ENCODE measurements around the gene EME1. TPM values are rescaled to one million over a fixed set of nuclear protein-coding genes. Genes with fewer than 3 reads are reported as not detected.

EME1 gene
- total RNA-seq, 2 donors from 2014 or later, result 14.1 to 26.8 TPM

GRCh38 chr17:50344731-50345365 is 28.2 kb upstream of the EME1 start:
- Mint-ChIP-seq H3K4me3 (peak overlapping the region; percentile 94), H3K9me3 (no peaks in the 10 kb centered on the region), H3K36me3 (ENCODE audit: low read depth) (peaks cover 7% of the 10 kb centered on the region), H3K4me1 (peaks cover 28% of the 10 kb centered on the region), H3K27me3 (ENCODE audit: insufficient read depth) (peaks cover 16% of the 10 kb centered on the region), H3K27ac (no peak overlapping the region)
- Histone ChIP-seq H3K9me3 (ENCODE audit: control insufficient read depth, low read length) (no peaks in the 10 kb centered on the region), H3K27me3 (ENCODE audit: control insufficient read depth, insufficient read depth, low read length, poor library complexity, severe bottlenecking) (peaks cover 10% of the 10 kb centered on the region), H3K27ac (ENCODE audit: low read depth, low read length) (no peak overlapping the region), H3K36me3 (ENCODE audit: control insufficient read depth, insufficient read depth, low read length) (no peaks in the 10 kb centered on the region), H3K4me1 (ENCODE audit: control insufficient read depth, insufficient read depth, low read length) (peaks cover 10% of the 10 kb centered on the region), H3K4me3 (ENCODE audit: low read length) (peak overlapping the region; percentile 76), H3K9ac (ENCODE audit: extremely low read depth, low read length, poor library complexity, severe bottlenecking) (no peak overlapping the region)
- WGBS, 2 experiments (ENCODE audit: insufficient coverage in 1 of 2, insufficient read length in 1 of 2), result 85 to 86% methylated on average over 5 to 13 of the region's 13 CpGs
- no peak for DNase-seq
- TF ChIP-seq, protein P1, sequence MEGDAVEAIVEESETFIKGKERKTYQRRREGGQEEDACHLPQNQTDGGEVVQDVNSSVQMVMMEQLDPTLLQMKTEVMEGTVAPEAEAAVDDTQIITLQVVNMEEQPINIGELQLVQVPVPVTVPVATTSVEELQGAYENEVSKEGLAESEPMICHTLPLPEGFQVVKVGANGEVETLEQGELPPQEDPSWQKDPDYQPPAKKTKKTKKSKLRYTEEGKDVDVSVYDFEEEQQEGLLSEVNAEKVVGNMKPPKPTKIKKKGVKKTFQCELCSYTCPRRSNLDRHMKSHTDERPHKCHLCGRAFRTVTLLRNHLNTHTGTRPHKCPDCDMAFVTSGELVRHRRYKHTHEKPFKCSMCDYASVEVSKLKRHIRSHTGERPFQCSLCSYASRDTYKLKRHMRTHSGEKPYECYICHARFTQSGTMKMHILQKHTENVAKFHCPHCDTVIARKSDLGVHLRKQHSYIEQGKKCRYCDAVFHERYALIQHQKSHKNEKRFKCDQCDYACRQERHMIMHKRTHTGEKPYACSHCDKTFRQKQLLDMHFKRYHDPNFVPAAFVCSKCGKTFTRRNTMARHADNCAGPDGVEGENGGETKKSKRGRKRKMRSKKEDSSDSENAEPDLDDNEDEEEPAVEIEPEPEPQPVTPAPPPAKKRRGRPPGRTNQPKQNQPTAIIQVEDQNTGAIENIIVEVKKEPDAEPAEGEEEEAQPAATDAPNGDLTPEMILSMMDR (conservative IDR thresholded peaks at IDR 0.05), result no peak

DNA sequence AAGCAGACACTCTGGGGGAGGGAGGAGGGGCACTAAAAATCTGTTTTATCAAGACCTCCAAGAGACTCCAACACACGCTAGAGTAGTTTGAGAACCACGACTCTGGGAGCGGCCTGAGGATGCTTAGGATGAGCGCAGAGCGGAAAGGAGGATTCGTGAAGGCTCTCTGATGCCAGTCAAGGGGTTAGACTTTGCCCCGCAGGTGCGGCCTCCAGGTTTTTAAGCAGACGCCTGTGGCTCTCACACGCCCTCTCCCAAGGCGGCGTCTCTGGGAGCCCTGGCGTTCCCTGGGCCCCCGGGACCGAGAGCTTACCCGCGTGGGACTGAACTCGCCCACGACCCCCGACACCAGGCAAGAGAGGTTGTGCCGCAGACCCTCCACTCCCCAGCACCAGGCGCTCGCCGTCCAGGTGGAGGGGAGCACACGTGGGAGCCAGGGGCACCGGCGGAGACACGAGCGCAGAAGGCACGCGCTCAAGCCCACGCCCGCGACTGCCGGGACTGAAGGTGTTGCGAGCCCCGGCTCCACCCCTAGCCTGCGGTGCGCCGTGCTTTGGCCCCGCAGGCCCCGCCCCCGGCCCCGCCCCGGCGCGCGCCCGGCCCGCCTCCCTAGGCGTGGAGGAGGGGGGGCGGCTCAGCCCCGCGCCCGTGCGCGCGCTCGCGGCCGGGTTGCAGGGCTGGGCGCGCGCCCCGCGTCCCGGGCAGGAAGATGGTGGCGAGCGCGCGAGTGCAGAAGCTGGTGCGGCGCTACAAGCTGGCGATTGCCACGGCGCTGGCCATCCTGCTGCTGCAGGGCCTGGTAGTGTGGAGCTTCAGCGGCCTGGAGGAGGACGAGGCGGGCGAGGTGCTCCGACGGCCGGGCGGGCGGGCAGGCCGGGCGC is 27.4 kb upstream of the EME1 start, which contains the start of gene XYLT2:
XYLT2 (plus strand) TSS at position 695 of the 881 bp plus-strand sequence; CDS start at position 710, 15 bp downstream.
- peaks cover 28% of the 10 kb centered on the region for H3K4me1 Mint-ChIP-seq
- Histone ChIP-seq H3K4me3 (ENCODE audit: low read length) (peak within 1 kb of the TSS; percentile 87), H3K4me1 (ENCODE audit: control insufficient read depth, insufficient read depth, low read length) (peaks cover 10% of the 10 kb centered on the region), H3K9me3 (ENCODE audit: control insufficient read depth, low read length) (no peaks in the 10 kb centered on the region), H3K27me3 (ENCODE audit: control insufficient read depth, insufficient read depth, low read length, poor library complexity, severe bottlenecking) (peaks cover 10% of the 10 kb centered on the region), H3K9ac (ENCODE audit: extremely low read depth, low read length, poor library complexity, severe bottlenecking) (peak within 1 kb of the TSS; percentile 53), H3K36me3 (ENCODE audit: control insufficient read depth, insufficient read depth, low read length) (no peaks in the 10 kb centered on the region), H3K27ac (ENCODE audit: low read depth, low read length) (no peak within 1 kb of the TSS)
- WGBS, 2 experiments (ENCODE audit: insufficient coverage in 1 of 2, insufficient read length in 1 of 2), result 6 to 20% methylated on average over 21 to 87 of the region's 87 CpGs
- peak within 1 kb of the TSS; percentile 94 for H3K4me3 Mint-ChIP-seq
- peaks cover 10% of the 10 kb centered on the region for H3K36me3 Mint-ChIP-seq (ENCODE audit: low read depth)
- H3K27me3 Mint-ChIP-seq (ENCODE audit: insufficient read depth), result peaks cover 16% of the 10 kb centered on the region
- peak; percentile 96 for DNase-seq
- H3K27ac Mint-ChIP-seq, result peak within 1 kb of the TSS; percentile 91
- TF ChIP-seq, protein P1 (conservative IDR thresholded peaks at IDR 0.05), result no peak
- no peaks in the 10 kb centered on the region for H3K9me3 Mint-ChIP-seq

DNA sequence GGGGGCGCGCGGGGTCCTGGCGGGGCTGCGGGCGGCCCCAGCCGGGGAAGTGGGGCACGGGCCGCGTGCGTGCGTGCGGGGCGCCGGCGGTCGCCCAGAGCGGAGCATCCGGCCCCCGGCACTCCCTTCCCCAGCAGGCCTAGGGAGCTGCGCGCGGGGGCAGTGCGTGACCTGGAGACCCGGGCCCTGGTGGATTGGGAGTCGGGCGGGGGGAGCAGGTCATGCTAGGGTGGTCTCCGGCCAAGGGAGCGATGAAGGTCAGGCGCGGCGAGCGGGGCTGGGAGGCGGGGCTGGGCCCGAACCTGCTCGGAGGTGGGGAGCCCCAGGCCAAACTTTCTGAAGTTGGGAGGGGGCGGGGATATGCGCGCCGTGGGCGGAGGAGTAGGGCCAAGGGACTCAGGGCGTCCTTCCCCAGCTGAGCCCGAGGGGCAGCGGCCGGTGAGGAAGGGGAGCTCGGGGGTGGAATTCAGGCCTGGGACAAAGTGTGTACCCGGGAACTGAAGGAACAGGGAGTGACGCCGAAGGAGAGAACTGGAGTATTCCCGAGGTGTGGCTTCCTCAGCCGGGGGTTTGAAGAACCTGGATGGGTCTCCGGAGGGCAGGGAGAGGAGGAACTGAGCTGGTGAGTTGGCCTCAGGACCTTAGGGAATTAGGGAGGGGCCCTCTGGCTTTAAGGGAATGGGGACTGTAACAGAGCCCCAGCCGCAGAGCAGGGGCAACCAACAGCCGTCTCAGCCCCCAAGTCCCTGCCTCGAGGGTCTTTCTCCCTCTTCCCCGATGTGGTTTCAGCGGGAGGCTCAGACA is 26.5 kb upstream of the EME1 start:
- Mint-ChIP-seq H3K9me3 (no peaks in the 10 kb centered on the region), H3K36me3 (ENCODE audit: low read depth) (peaks cover 16% of the 10 kb centered on the region), H3K27me3 (ENCODE audit: insufficient read depth) (peaks cover 16% of the 10 kb centered on the region), H3K4me3 (peak overlapping the region; percentile 94), H3K4me1 (peaks cover 28% of the 10 kb centered on the region), H3K27ac (peak overlapping the region; percentile 91)
- peak; percentile 89 for DNase-seq
- H3K36me3 ChIP-seq (ENCODE audit: control insufficient read depth, insufficient read depth, low read length), result no peaks in the 10 kb centered on the region
- H3K9me3 ChIP-seq (ENCODE audit: control insufficient read depth, low read length), result no peaks in the 10 kb centered on the region
- TF ChIP-seq, protein P1 (conservative IDR thresholded peaks at IDR 0.05), result no peak
- H3K27me3 ChIP-seq (ENCODE audit: control insufficient read depth, insufficient read depth, low read length, poor library complexity, severe bottlenecking), result peaks cover 10% of the 10 kb centered on the region
- peak overlapping the region; percentile 53 for H3K9ac ChIP-seq (ENCODE audit: extremely low read depth, low read length, poor library complexity, severe bottlenecking)
- H3K4me1 ChIP-seq (ENCODE audit: control insufficient read depth, insufficient read depth, low read length), result peaks cover 10% of the 10 kb centered on the region
- H3K4me3 ChIP-seq (ENCODE audit: low read length), result peak overlapping the region; percentile 87
- 1% methylated on average over 13 to 57 of the region's 57 CpGs for WGBS, 2 experiments (ENCODE audit: insufficient coverage in 1 of 2, insufficient read length in 1 of 2)
- H3K27ac ChIP-seq (ENCODE audit: low read depth, low read length), result no peak overlapping the region
